GM12873 (cell line): ENCODE data around the gene KRT78.

Experiments used
- CTCF ChIP-seq: IDR thresholded peaks from 2 replicates; pipeline ENCODE4 v1.5.1; 2012; ENCODE audit warnings: low read depth, mild to moderate bottlenecking, moderate library complexity, low read length, control low read depth; ENCODE audit not compliant: insufficient read depth; ENCODE audit errors: missing control alignments

KRT78 gene

GRCh38 chr12:52819731-52820510 is 28.9 kb downstream of the KRT78 start:
- no peak for TF ChIP-seq CTCF

- TF ChIP-seq CTCF = no peak
Measured at GRCh38 chr12:52818887-52819420, 29.8 kb downstream of the KRT78 start.

GRCh38 chr12:52818388-52818787 is 30.4 kb downstream of the KRT78 start:
- TF ChIP-seq CTCF = no peak

- no peak for TF ChIP-seq CTCF
Measured at GRCh38 chr12:52817699-52818238, 31.0 kb downstream of the KRT78 start.

GRCh38 chr12:52817003-52817698 is 31.6 kb downstream of the KRT78 start:
- TF ChIP-seq CTCF = no peak

- no peak for TF ChIP-seq CTCF
Measured at GRCh38 chr12:52815676-52816588, 32.9 kb downstream of the KRT78 start.

- TF ChIP-seq CTCF = no peak
Measured at GRCh38 chr12:52815161-52815560, 33.6 kb downstream of the KRT78 start.
